Smooth muscle cell (in vitro differentiated cells): ENCODE results near the gene NIPBL. TPM values are rescaled to one million over a fixed set of nuclear protein-coding genes. Genes with fewer than 3 reads are reported as not detected.
A peak's percentile ranks its signal among the peaks of the same experiment; 100 is the strongest.

ENCODE experiments used
- DNase-seq: peaks from one replicate; lab custom pipeline; 2025; ENCODE audit not compliant: unreplicated experiment; lab: John Stamatoyannopoulos, UW
- H2AFZ ChIP-seq: fragments of 200-600 bp; sonication (generic); 2 replicates; pipeline ENCODE4 v1.6.0; 2016; ENCODE audit warnings: antibody characterized with exemption, low read depth, mild to moderate bottlenecking
- H3F3A ChIP-seq: fragments of 200-600 bp; sonication (generic); 2 replicates; pipeline ENCODE4 v1.6.0; 2017; ENCODE audit warnings: antibody characterized with exemption, low read depth
- H3K27ac ChIP-seq: fragments of 200-600 bp; sonication (generic); 2 replicates; pipeline ENCODE4 v1.5.1; 2016; ENCODE audit warnings: low read depth, mild to moderate bottlenecking
- H3K27me3 ChIP-seq: fragments of 200-600 bp; sonication (generic); 2 replicates; pipeline ENCODE4 v1.6.1; 2016; ENCODE audit warnings: low read depth, mild to moderate bottlenecking
- H3K36me3 ChIP-seq: fragments of 200-600 bp; sonication (generic); 2 replicates; pipeline ENCODE4 v1.5.1; 2016; ENCODE audit warnings: low read depth
- H3K4me1 ChIP-seq: fragments of 200-600 bp; sonication (generic); 2 replicates; pipeline ENCODE4 v1.5.1; 2016; ENCODE audit warnings: low read depth
- H3K4me2 ChIP-seq: fragments of 200-600 bp; sonication (generic); 2 replicates; pipeline ENCODE4 v1.6.0; 2016; ENCODE audit warnings: mild to moderate bottlenecking
- H3K4me3 ChIP-seq: fragments of 200-600 bp; sonication (generic); 2 replicates; pipeline ENCODE4 v1.5.1; 2016; ENCODE audit warnings: mild to moderate bottlenecking
- H3K79me2 ChIP-seq: fragments of 200-600 bp; sonication (generic); 2 replicates; pipeline ENCODE4 v1.6.0; 2016; ENCODE audit warnings: low read depth, mild to moderate bottlenecking
- H3K9ac ChIP-seq: fragments of 200-600 bp; sonication (generic); 2 replicates; pipeline ENCODE4 v1.6.0; 2016; ENCODE audit warnings: low read depth
- H3K9me3 ChIP-seq: fragments of 200-600 bp; sonication (generic); replicated peaks from 2 replicates; pipeline ENCODE4 v1.5.1; 2016; ENCODE audit warnings: low read depth
- H4K20me1 ChIP-seq: fragments of 200-600 bp; sonication (generic); 2 replicates; pipeline ENCODE4 v1.6.0; 2016; ENCODE audit warnings: low read depth
- WGBS: methylation state at CpG from one replicate; pipeline ENCODE4 v1.1.7; 2016; ENCODE audit warnings: low lambda C conversion rate; 5-methylcytosine and 5-hydroxymethylcytosine counted together
- polyA plus RNA-seq: library from polyadenylated mRNA; unstranded; fragments of >200 nt; fragmentation: Nextera tagmentation; extraction: Ambion mirVana; gene quantifications from 2 replicates; pipeline ENCODE4 v1.2.1, GENCODE V29; 2016
- total RNA-seq: library from RNA; depleted of rRNA; stranded (reverse); fragments of >200 nt; gene quantifications from 2 replicates; pipeline ENCODE4 v1.2.3, GENCODE V29; 2014
- TF ChIP-seq, protein P1 (sequence below): fragments of 200-600 bp; sonication (generic); IDR thresholded peaks from 2 replicates; pipeline ENCODE4 v1.5.1; 2017; ENCODE audit warnings: borderline replicate concordance, mild to moderate bottlenecking, antibody characterized with exemption; ENCODE audit not compliant: insufficient read depth, poor library complexity, severe bottlenecking

Gene NIPBL
- total and polyA plus RNA-seq, 2 experiments from 2014 or later: 14.7 to 46.3 TPM

- H3K9me3 ChIP-seq: no peaks in the 10 kb centered on the region
- H3K4me2 ChIP-seq: no peak overlapping the region
- no peak overlapping the region for H3K27ac ChIP-seq
- peaks cover 100% of the 10 kb centered on the region for H3K79me2 ChIP-seq
- H3K4me3 ChIP-seq: no peak overlapping the region
- no peak overlapping the region for H2AFZ ChIP-seq
- TF ChIP-seq, protein P1, sequence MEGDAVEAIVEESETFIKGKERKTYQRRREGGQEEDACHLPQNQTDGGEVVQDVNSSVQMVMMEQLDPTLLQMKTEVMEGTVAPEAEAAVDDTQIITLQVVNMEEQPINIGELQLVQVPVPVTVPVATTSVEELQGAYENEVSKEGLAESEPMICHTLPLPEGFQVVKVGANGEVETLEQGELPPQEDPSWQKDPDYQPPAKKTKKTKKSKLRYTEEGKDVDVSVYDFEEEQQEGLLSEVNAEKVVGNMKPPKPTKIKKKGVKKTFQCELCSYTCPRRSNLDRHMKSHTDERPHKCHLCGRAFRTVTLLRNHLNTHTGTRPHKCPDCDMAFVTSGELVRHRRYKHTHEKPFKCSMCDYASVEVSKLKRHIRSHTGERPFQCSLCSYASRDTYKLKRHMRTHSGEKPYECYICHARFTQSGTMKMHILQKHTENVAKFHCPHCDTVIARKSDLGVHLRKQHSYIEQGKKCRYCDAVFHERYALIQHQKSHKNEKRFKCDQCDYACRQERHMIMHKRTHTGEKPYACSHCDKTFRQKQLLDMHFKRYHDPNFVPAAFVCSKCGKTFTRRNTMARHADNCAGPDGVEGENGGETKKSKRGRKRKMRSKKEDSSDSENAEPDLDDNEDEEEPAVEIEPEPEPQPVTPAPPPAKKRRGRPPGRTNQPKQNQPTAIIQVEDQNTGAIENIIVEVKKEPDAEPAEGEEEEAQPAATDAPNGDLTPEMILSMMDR: no peak
- H4K20me1 ChIP-seq: peaks cover 100% of the 10 kb centered on the region
- H3K36me3 ChIP-seq: no peaks in the 10 kb centered on the region
- 96% methylated on average over 3 of the region's 3 CpGs for WGBS
- no peak overlapping the region for H3K9ac ChIP-seq
- H3F3A ChIP-seq: no peaks in the 10 kb centered on the region
- DNase-seq: no peak
- peaks cover 20% of the 10 kb centered on the region for H3K4me1 ChIP-seq
- H3K27me3 ChIP-seq: no peaks in the 10 kb centered on the region
Observed at GRCh38 chr5:36883894-36884462, 7.4 kb downstream of the NIPBL start.

DNA sequence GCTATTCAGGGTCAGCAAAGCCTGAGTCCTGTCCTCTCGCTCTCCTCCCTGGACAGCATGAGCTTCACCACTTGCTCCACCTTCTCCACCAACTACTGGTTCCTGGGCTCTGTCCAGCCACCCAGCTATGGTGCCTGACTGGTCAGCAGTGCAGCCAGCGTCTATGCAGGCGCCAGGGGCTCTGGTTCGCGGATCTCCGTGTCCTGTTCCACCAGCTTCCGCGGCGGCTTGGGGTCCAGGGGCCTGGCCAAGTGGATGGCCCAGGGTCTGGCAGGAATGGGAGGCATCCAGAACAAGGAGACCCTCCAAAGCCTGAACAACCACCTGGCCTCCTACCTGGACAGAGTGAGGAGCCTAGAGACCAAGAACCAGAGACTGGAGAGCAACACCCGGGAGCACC is 8.6 kb downstream of the NIPBL start:
- H3K4me3 ChIP-seq: no peak overlapping the region
- H3K4me2 ChIP-seq: no peak overlapping the region
- peaks cover 100% of the 10 kb centered on the region for H3K79me2 ChIP-seq
- WGBS: over 99% methylated on average over 10 of the region's 10 CpGs
- peaks cover 100% of the 10 kb centered on the region for H4K20me1 ChIP-seq
- peaks cover 8% of the 10 kb centered on the region for H3K4me1 ChIP-seq
- DNase-seq: no peak
- H3K9ac ChIP-seq: no peak overlapping the region
- no peaks in the 10 kb centered on the region for H3K36me3 ChIP-seq
- TF ChIP-seq, protein P1: no peak
- H3K9me3 ChIP-seq: no peaks in the 10 kb centered on the region
- H3F3A ChIP-seq: no peaks in the 10 kb centered on the region
- H2AFZ ChIP-seq: no peak overlapping the region
- no peaks in the 10 kb centered on the region for H3K27me3 ChIP-seq
- H3K27ac ChIP-seq: no peak overlapping the region

- Histone ChIP-seq H3K4me2 (no peak overlapping the region), H3K27ac (no peak overlapping the region), H3K36me3 (no peaks in the 10 kb centered on the region), H3K27me3 (no peaks in the 10 kb centered on the region), H3K4me3 (no peak overlapping the region), H3K4me1 (peaks cover 2% of the 10 kb centered on the region), H3F3A (no peaks in the 10 kb centered on the region), H3K79me2 (peaks cover 100% of the 10 kb centered on the region), H3K9me3 (no peaks in the 10 kb centered on the region), H4K20me1 (peaks cover 100% of the 10 kb centered on the region), H2AFZ (no peak overlapping the region), H3K9ac (no peak overlapping the region)
- no peak for DNase-seq
- 98% methylated on average over 18 of the region's 18 CpGs for WGBS
- TF ChIP-seq, protein P1: no peak
Observed at GRCh38 chr5:36885566-36886485, 9.3 kb downstream of the NIPBL start.

DNA sequence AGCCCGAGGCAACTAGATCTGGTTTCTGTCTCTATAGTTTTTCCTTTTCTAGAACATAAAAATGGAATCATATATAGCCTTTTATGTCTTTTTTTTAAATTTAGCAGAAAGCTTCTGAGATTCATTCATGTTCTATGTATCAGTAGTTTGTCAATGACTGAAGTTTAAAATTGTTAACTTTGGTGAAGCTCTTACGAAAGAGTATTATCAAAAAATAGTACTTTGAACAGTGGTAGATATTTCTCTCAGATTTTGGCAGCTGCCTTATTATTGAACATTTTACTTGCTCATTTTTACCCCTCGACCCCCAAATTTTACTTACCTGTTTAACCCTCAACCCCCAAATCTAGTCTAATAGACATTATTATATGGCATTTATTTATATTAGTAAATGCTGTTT is 10.2 kb downstream of the NIPBL start:
- Histone ChIP-seq H4K20me1 (peaks cover 100% of the 10 kb centered on the region), H3K27me3 (no peaks in the 10 kb centered on the region), H3K9me3 (no peaks in the 10 kb centered on the region), H3K36me3 (no peaks in the 10 kb centered on the region), H3K9ac (no peak overlapping the region), H2AFZ (no peak overlapping the region), H3K4me3 (no peak overlapping the region), H3F3A (no peaks in the 10 kb centered on the region), H3K4me1 (no peaks in the 10 kb centered on the region), H3K79me2 (peaks cover 100% of the 10 kb centered on the region), H3K4me2 (no peak overlapping the region), H3K27ac (peak overlapping the region; percentile 48)
- no peak for DNase-seq
- TF ChIP-seq, protein P1: no peak
- 97% methylated on average over 3 of the region's 3 CpGs for WGBS
